ENCODE data around the gene AEN.
A peak's percentile ranks its signal among the peaks of the same experiment; 100 is the strongest.

The AEN gene

DNA sequence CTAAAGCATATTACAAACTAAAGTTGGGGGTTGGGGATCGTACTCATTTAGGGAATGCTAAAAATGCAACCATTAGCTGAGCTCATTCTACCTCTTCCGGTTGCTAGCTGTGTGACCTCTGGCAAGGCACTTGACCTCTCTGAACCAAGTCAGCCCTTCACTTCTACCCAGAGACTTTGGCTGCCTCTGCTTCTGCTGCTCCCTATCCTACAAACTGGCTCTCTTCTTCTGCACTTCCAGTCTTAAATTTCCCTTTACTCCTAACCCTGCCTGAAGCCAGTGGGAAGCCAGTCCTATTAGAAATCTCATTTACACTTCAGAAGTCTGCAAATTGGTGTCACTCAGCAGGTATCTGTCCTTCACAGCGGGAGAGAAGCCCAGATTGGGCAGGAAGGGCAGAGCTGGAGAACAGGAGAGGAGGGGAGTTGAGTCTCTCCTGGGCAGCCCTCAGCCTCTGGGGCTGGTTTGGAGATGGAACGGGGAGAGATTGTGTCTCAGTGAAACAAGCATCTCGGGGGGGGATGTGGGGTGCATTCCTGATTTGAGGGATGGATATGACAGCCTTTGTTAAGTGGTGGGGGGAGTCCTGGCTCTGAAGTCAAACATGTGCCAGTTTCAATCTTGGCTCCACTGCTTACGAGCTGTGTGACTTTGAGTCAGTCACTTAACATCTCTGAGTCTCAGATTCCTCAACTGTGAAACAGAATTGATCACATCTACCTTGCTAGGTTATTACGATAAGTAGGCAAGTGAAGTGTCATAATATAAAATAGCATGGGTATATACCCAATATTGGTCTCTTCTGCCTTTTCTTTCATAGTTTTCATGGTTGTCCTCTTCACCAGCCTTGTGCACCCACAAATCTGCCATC lies 7.8 kb upstream of the AEN start:
- DNase-seq (ENCODE audit: low read depth in 2 of 2, low spot score in 1 of 2), result no peak

DNA sequence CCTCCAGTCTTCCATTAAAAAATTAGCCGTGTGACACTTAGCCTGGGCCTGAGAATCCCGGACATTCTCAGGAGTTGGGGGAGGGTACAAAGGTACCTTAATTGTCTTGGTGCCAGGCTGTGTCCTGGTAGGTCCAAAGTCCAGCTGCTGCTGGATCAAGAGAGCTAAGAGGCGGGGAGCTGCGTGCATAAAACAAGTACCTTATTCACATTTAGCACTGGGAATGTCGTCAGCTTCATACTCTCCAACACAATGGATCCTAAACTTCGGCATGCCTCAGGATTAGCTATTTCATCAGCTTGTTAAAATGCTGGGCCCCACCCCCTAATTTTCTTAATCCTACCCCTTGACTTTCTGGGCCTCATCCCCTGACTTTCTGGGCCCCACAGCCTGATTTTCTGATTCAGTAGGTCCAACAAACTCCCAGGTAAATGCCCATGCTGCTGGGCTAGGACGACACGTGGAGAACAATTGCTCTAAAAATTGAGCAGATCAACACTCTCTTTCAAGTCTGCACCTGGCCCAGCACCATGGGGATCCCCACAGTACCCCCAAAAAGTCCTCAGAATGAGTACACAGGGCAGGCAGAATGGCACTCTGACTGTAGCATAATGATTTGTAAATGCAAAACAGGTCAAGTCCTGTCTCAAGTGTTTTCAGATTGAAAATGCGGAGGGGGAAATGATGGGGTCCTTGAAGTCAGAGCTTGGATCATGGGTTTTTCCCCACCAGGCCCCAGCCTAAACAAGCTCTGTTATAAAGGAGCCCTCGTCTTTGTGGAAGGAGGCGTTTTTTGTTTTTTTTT lies 5.6 kb upstream of the AEN start:
- no peak for DNase-seq (ENCODE audit: low read depth in 2 of 2, low spot score in 1 of 2)

DNA sequence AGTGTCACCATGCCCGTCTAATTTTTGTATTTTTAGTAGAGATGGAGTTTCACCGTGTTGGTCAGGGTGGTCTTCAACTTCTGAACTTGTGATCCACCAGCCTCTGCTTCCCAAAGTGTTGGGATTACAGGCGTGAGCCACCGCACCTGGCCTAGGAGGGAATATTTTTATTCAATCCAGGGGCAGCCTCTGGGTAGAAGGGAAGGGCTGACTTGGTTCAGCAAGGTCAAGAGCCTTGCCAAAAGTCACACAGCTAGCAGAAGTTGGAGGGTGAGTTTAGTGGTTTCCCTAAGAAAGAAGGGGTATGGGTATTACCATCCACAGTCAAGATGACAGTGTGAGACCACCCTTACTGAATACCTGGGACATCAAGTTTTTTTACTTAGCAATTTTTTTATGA lies 4.9 kb upstream of the AEN start:
- DNase-seq (ENCODE audit: low read depth in 2 of 2, low spot score in 1 of 2), result no peak

DNA sequence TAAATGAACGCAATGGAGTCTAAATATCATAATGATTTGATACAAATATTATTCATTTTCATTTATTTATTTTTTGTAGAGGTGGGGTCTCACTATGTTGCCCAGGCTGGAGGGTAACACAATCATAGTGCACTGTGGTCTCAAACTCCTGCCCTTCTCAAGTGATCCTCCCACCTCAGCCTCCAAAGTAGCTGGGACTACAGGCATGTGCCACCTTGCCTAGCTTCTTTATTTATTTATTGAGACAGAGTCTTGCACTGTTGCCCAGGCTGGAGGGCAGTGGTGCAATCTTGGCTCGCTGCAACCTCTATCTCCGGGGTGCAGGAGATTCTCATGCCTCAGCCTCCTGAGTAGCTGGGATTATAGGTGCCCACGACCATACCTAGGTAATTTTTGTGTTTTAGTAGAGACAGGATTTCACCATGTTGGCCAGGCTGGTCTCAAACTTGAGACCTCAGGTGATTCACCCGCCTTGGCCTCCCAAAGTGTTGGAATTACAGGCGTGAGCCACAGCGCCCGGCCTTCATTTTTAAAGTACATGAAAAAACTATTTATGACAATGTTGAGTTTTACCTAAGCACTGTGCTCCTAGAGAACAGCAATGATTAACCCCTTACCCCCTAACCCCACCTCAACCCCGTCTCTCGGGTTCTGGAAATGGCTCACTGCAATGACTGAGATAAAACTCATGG lies 4.0 kb upstream of the AEN start:
- DNase-seq (ENCODE audit: low read depth in 2 of 2, low spot score in 1 of 2), result no peak

DNA sequence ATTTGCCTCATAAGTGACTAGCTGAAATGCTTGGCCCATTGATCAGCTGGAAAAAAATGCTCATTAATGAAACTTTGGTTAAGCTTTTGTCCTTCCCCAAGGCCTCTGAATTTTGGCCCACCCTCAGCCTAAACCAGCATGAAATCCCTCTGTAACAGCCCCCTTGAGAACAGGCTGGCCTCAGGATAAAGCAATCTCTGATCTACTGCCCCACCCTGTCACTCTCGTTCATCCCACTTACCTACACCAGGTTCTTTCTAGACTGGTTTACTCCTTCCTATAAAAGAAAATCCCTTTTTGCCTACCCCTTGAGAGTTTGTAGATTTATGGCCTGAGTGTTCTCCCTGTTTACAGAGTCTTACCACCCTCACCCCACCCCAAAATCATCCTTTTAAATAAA lies 3.4 kb upstream of the AEN start:
- no peak for DNase-seq (ENCODE audit: low read depth in 2 of 2, low spot score in 1 of 2)

DNA sequence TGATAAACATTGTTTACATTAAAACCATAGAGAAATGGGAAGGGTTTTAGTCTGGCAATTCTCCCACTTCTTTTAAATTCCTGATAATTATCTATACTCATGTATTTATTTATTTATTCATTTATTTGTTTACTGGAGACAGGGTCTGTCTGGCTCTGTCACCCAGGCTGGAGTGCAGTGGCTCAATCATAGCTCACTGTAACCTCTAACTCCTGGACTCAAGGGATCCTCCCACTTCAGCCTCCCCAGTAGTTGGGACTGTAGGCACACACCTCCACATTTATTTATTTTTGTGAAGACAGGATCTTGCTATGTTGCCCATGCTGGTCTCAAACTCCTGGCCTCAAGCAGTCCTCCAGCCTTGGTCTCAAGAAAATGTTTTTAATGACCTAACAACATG lies 2.5 kb upstream of the AEN start:
- no peak for DNase-seq (ENCODE audit: low read depth in 2 of 2, low spot score in 1 of 2)

DNA sequence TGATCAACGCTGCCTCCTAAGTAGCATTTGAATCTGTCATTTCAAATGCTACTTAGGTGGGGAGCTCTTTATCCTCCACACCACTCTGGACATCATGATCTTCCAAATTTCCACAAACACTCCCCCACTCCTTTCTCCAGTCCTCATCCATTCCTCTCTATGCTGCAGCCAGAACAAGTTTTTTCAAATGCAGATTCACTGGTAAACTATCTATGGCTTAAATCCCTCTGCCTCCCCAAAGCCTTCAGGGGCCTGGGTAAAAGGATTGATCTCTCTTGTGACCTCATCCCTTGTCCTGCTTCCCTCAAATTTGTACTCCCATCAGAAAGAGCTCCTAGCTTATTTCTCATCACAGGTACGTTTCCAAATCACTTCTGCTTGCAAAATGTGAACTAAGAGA lies 1.3 kb upstream of the AEN start:
- no peak for DNase-seq (ENCODE audit: low read depth in 2 of 2, low spot score in 1 of 2)

DNA sequence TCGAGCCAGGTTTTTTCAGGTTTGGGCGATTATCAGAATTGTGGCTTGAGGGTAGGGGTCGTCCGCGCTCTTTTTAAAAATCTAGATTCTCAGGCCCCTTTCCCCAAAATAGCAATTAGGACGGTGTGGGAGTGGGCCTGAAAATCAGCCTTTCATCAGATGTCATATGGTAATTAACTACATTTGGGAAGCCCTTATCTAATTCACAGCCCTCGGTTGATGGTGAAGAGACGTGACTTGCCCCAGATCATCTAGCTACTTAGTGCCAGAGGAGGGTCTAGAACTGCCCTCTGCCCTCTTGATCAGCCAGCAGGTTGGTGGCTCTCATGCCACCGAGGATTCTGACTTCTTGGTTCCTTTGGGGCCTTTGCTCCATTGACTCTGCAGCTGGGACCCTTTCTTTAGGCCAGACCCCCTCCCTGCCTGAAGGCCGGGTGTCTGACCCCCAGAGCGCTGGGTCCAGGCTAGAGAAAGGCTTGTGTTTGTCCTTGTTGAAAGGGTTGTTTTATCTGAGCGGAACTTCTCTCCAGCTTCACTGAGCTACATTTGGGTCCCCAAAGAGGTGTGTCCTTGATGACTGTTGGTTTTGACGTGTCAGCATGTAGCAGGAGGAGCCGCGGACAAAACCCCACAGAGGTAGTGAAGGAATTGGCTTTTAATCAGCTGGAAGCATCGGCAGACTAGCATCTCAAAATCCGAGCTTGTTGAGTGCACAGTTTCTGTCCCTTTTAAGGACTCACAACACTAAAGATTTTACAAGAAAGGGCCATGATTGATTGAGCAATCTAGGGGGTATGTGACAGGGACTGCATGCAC lies 857 bp downstream of the AEN start:
- peak in 1 of 2 donors; percentile 28 for DNase-seq (ENCODE audit: low read depth in 2 of 2, low spot score in 1 of 2)

DNA sequence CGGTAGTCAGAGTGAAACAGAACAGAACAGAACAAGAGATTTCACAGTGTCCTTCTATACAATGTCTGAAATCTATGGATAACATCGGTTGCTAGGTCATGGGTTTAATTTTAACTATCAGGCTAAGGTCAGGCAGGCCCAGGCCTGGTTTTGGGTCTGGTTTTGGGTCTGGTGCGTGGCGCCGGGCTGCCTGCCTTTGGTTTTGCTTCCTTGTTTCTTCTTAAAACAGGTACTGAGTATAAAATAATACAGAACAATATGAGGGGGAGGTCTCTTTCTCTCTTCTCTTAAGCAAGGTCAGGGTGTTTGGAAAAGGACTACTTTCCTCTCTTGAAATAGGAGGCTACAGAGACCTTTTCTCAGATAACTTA lies 1.4 kb downstream of the AEN start:
- DNase-seq (ENCODE audit: low read depth in 2 of 2, low spot score in 1 of 2), result no peak

DNA sequence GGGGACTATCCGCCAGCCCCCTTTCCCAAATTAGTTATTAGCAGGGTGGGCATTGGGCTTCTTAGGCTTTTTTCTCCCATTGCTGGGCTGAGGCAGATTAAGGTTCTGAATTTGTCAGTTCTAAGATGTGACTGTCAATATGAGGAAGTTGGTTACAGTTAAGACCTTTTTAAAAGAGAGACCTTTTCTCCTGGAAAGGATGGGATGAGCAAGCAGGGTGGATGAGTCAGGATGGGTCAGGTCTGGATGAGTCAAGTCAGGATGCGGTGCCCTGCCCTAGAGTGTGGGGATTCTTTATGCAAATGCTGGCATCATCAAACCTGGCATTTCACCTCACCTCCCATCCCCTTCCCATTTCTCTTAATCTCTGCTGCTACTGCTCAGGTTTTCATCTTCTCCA lies 1.9 kb downstream of the AEN start:
- DNase-seq (ENCODE audit: low read depth in 2 of 2, low spot score in 1 of 2), result no peak

DNA sequence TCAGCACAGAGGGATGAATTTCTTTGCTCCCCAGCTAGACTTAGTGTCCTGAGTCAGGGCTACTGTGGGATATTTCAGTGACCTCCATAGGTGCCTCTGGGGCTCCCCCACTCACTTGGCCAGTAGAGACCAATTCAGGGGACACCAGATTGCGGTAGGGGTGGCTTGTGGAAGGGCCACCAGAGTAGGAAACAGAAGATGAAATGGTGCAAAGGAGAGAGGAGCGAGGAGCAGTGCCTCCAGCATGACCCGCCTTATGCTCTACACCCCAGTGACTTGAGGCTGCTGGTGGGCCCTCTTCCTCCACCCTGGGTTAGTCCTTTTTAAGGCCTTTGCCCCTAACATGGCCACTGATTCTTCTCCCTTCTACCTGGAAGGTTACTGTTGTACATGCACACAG lies 2.5 kb downstream of the AEN start:
- DNase-seq (ENCODE audit: low read depth in 2 of 2, low spot score in 1 of 2), result no peak

DNA sequence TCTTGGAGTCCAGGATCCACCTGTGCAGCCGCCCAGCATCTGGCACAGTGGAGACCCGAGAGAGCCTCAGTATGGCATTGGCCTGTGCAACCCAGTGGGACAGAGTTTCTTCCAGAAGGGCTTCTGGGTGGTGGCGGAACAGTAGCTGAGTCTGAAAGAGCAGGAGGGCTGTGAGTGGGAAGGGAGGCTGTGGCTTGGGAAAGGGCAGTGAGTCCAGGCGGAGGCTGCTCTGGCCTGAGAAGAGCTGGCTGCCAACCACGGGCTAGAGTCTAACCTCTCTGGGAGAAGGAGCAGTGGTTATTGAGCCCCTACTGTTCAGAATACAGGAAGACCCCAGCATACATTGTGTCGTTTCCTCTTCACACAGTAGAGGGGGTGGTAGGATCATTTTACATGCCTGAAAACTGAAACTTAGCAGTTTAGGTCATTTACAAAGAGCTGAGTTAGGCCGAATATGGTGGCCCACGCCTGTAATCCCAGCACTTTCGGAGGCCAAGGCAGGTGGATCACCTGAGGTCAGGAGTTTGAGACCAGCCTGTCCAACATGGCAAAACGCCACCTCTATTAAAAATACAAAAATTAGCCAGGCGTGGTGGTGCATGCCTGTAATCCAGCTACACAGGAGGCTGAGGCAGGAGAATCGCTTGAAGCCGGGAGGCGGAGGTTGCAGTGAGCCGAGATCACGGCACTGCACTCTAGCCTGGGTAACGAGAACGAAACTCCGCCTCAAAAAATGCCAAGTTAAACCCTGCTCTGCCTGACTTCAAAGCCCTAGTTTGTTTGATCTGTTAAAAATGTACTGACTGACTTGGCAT lies 3.2 kb downstream of the AEN start:
- no peak for DNase-seq (ENCODE audit: low read depth in 2 of 2, low spot score in 1 of 2)

DNA sequence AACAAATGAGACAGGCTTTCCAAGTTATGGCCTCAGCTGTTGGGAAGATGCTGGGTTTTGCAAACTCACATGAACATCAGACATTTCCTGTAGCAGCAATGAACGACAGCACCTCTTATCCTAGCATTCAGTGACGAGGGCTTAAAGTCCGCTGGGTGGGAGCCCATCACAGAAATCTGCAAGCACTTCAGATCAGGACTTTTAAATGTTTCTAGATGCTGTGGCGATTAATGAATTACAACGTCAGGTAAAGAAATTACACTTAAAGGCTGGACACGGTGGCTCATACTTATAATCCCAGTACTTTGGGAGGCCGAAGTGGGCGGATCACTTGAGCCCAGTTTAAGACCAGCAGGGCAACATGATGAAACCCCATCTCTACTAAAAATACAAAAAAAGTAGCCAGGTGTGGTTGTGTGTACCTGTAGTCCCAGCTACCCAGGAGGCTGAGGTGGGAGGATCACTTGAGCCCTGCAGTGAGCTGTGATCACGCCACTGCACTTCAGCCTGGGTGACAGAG lies 3.9 kb downstream of the AEN start:
- DNase-seq (ENCODE audit: low read depth in 2 of 2, low spot score in 1 of 2), result no peak

DNA sequence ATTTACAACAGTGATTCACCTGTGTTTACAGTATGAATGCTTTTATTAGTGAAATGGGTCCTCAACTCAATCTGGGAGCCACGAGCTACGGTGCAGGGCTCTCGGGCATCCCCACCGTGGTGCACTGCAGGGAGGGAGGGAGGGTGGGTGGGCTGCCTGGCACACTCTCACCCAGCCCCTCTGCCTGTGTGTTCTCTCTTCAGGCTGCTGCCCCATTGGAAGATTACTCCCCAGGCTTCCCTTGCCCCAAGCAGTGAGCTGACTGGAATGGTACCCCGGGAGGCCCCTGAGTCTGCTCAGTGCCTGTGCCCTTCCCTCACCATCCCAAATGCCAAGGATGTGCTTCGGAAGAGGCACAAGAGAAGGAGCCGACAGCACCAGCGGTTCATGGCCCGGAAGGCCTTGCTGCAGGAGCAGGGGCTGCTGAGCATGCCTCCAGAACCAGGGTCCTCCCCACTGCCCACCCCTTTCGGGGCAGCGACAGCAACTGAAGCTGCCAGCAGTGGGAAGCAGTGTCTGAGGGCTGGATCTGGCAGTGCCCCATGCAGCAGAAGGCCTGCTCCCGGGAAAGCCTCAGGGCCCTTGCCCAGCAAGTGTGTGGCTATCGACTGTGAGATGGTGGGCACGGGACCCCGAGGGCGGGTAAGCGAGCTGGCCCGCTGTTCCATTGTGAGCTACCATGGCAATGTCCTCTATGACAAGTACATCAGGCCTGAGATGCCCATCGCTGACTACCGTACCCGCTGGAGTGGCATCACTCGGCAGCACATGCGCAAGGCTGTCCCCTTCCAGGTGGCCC lies 5.0 kb downstream of the AEN start:
- DNase-seq (ENCODE audit: low read depth in 2 of 2, low spot score in 1 of 2), result no peak

DNA sequence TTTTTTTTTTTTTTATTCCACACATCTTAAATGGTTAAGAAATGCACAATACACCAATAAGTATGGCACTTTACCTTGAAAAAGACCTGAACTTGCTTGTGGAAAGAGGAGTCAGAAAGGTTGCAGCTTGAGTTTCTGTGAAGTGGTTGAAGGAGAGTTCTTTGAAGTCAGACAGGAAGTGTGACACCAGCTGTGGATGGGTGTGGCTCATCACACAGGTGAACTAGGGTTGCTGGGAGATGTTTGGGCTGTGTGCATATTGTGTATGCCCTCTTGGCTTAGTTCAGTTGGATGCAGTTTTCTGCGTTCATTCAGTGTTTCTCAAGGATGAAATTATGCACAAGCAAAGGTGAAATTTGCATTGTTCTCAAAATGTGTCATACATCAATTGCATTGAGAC lies 6.3 kb downstream of the AEN start:
- no peak for DNase-seq (ENCODE audit: low read depth in 2 of 2, low spot score in 1 of 2)

DNA sequence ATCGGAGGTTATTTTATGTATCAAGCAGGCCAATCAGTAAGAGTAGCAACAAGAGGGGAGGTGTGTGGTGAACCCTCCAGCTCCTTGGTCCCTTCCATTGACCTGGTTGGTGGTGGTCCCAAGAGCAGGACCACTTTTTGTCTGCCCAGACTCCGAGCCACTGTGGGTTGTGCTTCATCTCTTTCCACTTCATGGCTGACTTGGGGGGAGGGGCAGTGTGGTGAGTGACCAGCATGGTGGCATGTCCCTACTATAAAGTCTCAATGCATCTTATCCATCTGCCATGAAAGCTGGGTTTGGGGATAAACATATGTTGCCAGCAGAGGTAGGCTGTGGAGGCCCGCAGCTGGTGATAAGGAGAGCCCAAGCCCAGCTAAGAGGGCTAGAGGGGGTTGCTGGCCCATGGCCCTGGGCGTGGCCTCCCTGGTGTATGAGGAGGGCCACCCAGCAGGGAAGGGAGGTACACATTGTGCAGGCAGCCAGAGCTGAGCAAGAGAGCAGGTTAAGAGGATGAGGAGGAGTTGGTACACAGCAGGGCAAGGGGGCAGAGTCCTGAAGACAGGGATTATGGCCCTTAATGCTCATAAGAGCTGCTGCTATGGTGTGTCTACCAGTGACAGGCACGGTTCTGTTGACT lies 7.0 kb downstream of the AEN start:
- DNase-seq (ENCODE audit: low read depth in 2 of 2, low spot score in 1 of 2), result no peak

DNA sequence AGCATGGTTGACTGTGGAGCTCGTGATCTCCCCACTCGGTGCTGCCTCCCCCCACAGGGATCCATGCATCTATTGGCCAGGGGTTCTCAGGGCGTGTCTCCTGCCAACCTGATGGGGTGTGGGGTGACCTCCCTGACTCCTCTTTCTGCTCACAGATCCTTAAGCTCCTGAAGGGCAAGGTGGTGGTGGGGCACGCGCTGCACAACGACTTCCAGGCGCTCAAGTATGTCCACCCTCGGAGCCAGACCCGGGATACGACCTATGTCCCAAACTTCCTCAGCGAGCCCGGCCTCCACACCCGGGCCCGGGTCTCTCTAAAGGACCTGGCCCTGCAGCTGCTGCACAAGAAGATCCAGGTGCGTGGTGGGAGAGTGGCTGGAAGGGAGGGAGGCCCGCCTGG lies 7.9 kb downstream of the AEN start:
- DNase-seq (ENCODE audit: low read depth in 2 of 2, low spot score in 1 of 2), result no peak

DNA sequence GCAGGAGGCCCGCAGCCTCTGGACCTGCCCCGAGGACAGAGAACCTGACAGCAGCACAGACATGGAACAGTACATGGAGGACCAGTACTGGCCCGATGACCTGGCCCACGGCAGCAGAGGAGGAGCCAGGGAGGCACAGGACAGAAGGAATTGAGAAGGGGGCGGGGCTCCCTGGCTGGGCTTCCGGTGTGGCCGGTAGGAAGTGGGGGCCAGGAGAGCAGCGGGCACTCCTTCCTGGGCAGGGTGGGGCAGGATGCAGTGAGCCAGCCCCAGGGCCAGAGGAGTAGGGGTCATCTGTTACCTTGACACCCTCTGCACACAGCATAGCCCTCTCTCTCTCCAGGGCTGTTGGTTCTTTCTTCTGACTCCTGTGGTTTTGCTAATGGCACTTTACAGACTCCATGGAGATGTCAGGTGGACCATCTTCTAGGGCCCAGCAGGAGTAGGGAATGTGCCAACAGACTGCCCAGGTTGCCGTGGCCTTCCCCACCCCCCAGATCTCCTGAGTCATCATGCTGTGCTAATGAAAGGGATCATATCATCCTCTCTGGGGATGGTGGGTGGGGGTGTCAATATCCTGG lies 9.1 kb downstream of the AEN start:
- DNase-seq (ENCODE audit: low read depth in 2 of 2, low spot score in 1 of 2), result no peak

All from stimulated activated CD8-positive, alpha-beta memory T cell treated with anti-CD3 and anti-CD28 coated beads, Interleukin-4, amount 100 ng/mL, for 1 hour (primary cell).